ENCODE data around the gene CHID1.

Gene CHID1

DNA sequence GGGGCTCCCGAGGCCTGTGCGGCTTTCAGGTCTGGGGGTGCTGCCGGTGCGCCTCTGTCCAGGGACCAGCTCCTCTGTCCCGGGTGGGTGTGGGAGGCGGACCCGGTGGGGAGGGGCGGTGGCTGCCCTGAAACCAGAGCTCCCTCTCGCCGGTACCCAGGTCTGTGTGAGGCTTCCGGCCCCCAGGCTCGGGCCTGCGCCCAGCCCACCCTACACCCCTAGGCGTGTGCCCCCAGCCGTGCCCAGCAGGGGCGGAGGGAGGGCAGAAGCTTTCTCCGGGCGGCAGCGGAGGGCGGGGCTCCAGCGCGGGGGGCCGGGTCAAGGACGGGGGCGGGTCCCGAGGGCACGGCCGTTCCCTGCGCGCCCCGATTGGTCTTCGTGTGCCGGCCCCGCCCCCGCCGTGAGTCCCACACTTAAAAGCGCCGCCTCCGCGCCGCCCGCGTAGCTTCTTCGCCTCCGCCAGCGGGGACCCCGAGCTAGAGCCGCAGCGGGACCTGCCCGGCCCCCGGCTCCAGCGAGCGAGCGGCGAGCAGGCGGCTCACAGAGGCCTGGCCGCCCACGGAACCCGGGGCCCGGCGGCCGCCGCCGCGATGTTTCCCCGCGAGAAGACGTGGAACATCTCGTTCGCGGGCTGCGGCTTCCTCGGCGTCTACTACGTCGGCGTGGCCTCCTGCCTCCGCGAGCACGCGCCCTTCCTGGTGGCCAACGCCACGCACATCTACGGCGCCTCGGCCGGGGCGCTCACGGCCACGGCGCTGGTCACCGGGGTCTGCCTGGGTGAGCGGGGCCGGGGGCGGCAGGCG, 91.3 kb downstream of the CHID1 start:
- peak; percentile 83 for DNase-seq

DNA sequence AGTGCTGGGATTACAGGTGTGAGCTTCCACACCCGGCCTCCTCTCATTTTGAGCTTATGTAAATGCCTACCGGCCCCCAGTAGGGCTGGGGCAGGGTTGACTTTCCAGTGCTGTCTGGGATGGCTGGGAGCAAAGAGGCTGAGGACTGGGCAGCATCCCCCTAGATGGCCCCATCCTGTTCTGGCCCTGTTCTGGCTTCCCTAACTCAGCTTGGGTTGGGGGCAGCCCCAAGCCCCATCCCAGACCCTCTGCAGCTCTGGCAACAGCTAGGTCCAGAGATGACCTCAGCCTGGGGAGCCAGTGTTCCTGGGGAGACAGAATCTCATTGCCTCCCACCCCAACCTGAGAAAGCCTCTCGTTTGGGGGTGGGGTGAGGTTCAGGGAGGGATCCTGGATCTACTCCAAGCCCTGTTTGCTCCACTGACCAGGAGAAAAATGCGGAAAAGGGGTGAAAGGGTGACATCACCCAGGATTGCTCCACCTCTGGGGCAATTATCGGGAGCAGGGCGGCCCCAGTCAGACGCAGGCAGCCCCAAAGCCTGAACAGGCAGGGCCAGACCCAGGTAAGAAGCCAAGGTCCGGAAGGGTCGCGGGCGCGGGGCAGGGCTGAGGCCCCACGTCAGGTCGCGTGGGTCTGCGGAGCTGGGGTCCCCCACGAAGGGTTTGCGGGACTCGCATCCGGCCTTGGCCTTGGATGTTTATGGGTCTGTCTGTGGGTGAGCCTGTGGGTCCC, 92.0 kb downstream of the CHID1 start, which contains the start of gene PNPLA2:
Gene PNPLA2 (plus strand): TSS at position 519 of the 733 bp plus-strand sequence. CDS start 805 bp downstream, outside the sequence.
- DNase-seq: no peak

All from NCI-H1092 (cell line).